Neural cell (in vitro differentiated cells): ENCODE data around the gene VAT1L.

Experiments used
- CTCF ChIP-seq: fragments of 450-650 bp; IDR thresholded peaks from 2 replicates; pipeline ENCODE4 v1.5.1; 2014; ENCODE audit warnings: antibody characterized with exemption, mild to moderate bottlenecking, moderate library complexity; ENCODE audit not compliant: poor library complexity, severe bottlenecking
- POLR2AphosphoS5 ChIP-seq: IDR thresholded peaks from 2 replicates; pipeline ENCODE4 v1.6.1; 2012

DNA sequence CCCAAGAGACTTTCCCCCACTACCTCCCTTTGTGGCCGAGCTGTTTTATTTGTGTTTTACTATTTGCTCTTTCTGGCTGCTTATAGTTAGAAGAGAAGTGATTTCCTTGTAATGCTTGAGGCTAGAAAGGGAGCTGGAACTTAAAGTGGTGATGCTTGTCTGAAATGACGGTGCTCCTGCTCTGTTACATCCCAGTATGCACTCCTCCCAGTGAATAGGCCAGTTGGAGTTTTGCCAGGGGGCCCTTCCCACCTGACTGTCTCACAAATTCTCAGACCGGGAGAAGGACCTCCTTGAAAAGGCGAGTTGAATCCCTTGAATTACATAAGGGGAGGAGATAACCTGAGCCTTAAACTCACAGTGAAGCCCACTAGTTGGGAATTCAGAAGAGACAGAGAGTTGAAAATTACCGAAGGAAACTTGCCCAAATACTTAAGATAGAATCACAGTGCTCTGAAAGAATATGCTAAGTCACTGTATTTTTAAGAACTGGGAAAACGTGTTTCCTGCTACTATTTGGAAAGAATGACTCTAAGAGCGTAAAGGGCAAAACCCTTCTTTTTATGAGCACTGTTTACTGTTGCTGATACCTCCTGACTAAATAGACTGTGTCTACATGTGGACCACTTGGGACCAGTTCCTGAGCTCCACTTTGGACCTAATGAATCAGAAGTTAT is 149.2 kb downstream of the VAT1L start:
- TF ChIP-seq POLR2AphosphoS5 = no peak
- no peak for TF ChIP-seq CTCF
